OCI-LY3 (cell line): ENCODE data around the gene KLHL20.
"Not testable (repeated sequence)": the region's sequence is repeated elsewhere in the genome, so short reads cannot be mapped to it uniquely, and the experiment has no call there.

Experiments used
- H2AFZ ChIP-seq: fragments of 200-600, 300-600 bp; shearing (Covaris generic); 2 replicates; pipeline ENCODE4 v1.6.0; 2014; ENCODE audit warnings: antibody characterized with exemption, low read depth, low read length
- H3K27ac ChIP-seq: fragments of 200-600, 300-600 bp; sonication (generic); 2 replicates; pipeline ENCODE4 v1.5.1; 2014; ENCODE audit warnings: mild to moderate bottlenecking, low read length, moderate library complexity, mixed read lengths
- H3K27me3 ChIP-seq: fragments of 200-600, 300-600 bp; sonication (generic); 2 replicates; pipeline ENCODE4 v1.6.1; 2014; ENCODE audit warnings: low read depth, low read length, mixed read lengths
- H3K36me3 ChIP-seq: fragments of 200-600, 300-600 bp; sonication (generic); replicated peaks from 2 replicates; pipeline ENCODE3; 2014; ENCODE audit warnings: low read depth, low read length, mixed read lengths
- H3K4me1 ChIP-seq: fragments of 300-600, 200-600 bp; sonication (generic); 2 replicates; pipeline ENCODE4 v1.6.1; 2014; ENCODE audit warnings: low read length, mixed read lengths
- H3K4me2 ChIP-seq: fragments of 200-600, 300-600 bp; sonication (generic); 2 replicates; pipeline ENCODE4 v1.6.1; 2014; ENCODE audit warnings: low read length, mixed read lengths
- H3K4me3 ChIP-seq: fragments of 300-600, 200-600 bp; sonication (generic); 2 replicates; pipeline ENCODE4 v1.5.1; 2014; ENCODE audit warnings: antibody characterized with exemption, mild to moderate bottlenecking, low read length, moderate library complexity
- H3K79me2 ChIP-seq: fragments of 300-600, 200-600 bp; shearing (Covaris generic); 2 replicates; pipeline ENCODE4 v1.6.1; 2014; ENCODE audit warnings: mild to moderate bottlenecking, low read length, mixed read lengths
- H3K9ac ChIP-seq: fragments of 300-600, 200-600 bp; shearing (Covaris generic); 2 replicates; pipeline ENCODE4 v1.6.0; 2014; ENCODE audit warnings: mild to moderate bottlenecking, low read length, moderate library complexity
- H3K9me3 ChIP-seq: fragments of 200-600, 300-600 bp; shearing (Covaris generic); 2 replicates; pipeline ENCODE4 v1.6.1; 2014; ENCODE audit warnings: low read length, mixed read lengths; ENCODE audit not compliant: insufficient read depth
- H4K20me1 ChIP-seq: fragments of 200-600, 300-600 bp; sonication (generic); 2 replicates; pipeline ENCODE4 v1.6.1; 2016; ENCODE audit warnings: low read length, mixed read lengths; ENCODE audit not compliant: insufficient read depth
- EZH2phosphoT487 ChIP-seq: fragments of 200-600 bp; shearing (Covaris generic); IDR thresholded peaks from 2 replicates; pipeline ENCODE4 v1.6.1; 2018; ENCODE audit warnings: antibody characterized with exemption, mixed run types, low read depth
- TF ChIP-seq, protein P1 (sequence below): fragments of 200-600, 300-600 bp; sonication (generic); IDR thresholded peaks from 2 replicates; pipeline ENCODE4 v1.5.1; 2014; ENCODE audit warnings: antibody characterized with exemption, low read length, low read depth

The KLHL20 gene

DNA sequence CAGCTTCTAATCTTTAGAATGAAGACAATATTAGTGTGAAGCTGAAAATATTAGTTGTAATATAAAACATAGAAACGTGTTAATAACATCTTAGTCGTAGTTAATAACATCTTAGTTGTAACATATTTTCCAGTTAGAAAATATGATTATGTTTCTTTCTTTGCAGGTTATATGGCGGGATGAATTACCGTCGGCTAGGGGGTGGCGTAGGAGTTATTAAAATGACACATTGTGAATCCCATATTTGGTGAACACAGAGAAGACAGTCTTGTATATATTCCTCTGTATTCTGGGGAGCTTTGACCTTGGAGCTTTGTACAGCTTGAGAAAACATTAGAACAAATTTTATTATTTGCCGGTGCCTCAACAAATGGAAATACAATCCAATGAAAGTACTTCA, 70.2 kb downstream of the KLHL20 start:
- Histone ChIP-seq H3K9ac (no peak overlapping the region), H2AFZ (no peak overlapping the region), H4K20me1 (no peaks in the 10 kb centered on the region), H3K27ac (no peak overlapping the region), H3K4me3 (no peak overlapping the region), H3K36me3 (peaks cover 29% of the 10 kb centered on the region), H3K9me3 (no peaks in the 10 kb centered on the region), H3K4me1 (peaks cover 4% of the 10 kb centered on the region; the same call in 1 of the 2 replicates), H3K79me2 (no peaks in the 10 kb centered on the region), H3K4me2 (no peak overlapping the region), H3K27me3 (no peaks in the 10 kb centered on the region)
- TF ChIP-seq, protein P1, sequence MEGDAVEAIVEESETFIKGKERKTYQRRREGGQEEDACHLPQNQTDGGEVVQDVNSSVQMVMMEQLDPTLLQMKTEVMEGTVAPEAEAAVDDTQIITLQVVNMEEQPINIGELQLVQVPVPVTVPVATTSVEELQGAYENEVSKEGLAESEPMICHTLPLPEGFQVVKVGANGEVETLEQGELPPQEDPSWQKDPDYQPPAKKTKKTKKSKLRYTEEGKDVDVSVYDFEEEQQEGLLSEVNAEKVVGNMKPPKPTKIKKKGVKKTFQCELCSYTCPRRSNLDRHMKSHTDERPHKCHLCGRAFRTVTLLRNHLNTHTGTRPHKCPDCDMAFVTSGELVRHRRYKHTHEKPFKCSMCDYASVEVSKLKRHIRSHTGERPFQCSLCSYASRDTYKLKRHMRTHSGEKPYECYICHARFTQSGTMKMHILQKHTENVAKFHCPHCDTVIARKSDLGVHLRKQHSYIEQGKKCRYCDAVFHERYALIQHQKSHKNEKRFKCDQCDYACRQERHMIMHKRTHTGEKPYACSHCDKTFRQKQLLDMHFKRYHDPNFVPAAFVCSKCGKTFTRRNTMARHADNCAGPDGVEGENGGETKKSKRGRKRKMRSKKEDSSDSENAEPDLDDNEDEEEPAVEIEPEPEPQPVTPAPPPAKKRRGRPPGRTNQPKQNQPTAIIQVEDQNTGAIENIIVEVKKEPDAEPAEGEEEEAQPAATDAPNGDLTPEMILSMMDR, result no peak
- TF ChIP-seq EZH2phosphoT487, result no peak

DNA sequence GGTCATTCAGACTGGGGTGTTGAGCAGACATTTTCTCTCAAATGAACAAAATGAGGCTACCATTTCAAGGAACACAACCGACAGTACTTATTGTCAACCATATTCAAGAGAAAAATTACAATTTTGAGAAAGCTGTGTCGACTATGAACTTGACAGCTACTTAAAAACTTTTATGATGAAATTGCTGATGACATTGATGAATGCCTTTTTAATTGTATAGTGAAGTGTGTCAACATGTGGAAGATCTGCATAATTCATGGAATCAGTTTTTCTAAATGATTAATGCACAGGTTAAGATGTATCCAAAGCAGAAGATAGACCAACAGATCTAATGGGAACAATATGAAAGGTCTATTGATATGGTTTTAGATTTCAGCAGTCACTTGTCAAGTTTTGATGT, 75.1 kb downstream of the KLHL20 start:
- H3K36me3 ChIP-seq, result peaks cover 14% of the 10 kb centered on the region
- no peaks in the 10 kb centered on the region for H3K79me2 ChIP-seq
- H2AFZ ChIP-seq, result no peak overlapping the region
- H3K9me3 ChIP-seq, result no peaks in the 10 kb centered on the region
- no peak overlapping the region for H3K9ac ChIP-seq
- H3K27me3 ChIP-seq, result no peaks in the 10 kb centered on the region
- H3K4me1 ChIP-seq, result no peaks in the 10 kb centered on the region
- no peak for TF ChIP-seq EZH2phosphoT487
- TF ChIP-seq, protein P1, result no peak
- H4K20me1 ChIP-seq, result no peaks in the 10 kb centered on the region
- no peak overlapping the region for H3K27ac ChIP-seq
- H3K4me3 ChIP-seq, result no peak overlapping the region
- H3K4me2 ChIP-seq, result no peak overlapping the region

DNA sequence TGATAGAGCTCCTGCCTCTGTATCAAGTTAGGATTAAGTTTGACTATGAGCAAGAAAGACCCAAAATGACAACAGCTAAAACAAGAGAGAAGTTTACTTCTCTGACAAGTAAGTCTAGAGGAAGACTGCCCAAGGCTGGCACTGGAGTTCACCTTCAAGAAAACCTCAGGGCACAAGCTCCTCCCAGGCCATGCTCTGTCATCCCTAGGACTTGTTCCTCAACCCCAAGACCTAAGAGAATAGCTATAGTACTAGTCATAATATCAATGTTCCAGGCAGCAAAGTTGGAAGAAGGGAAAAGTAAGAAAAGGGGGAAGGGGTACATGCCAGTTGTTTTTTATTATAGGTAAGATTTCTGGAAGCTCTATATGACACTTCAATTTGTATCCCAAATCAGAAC, 83.3 kb downstream of the KLHL20 start:
- Histone ChIP-seq H3K27ac (no peak overlapping the region), H3K4me2 (no peak overlapping the region), H4K20me1 (no peaks in the 10 kb centered on the region), H3K79me2 (no peaks in the 10 kb centered on the region), H2AFZ (no peak overlapping the region), H3K4me1 (no peaks in the 10 kb centered on the region), H3K27me3 (no peaks in the 10 kb centered on the region), H3K9me3 (no peaks in the 10 kb centered on the region), H3K9ac (no peak overlapping the region), H3K36me3 (peaks cover 30% of the 10 kb centered on the region), H3K4me3 (no peak overlapping the region)
- TF ChIP-seq, protein P1, result no peak
- TF ChIP-seq EZH2phosphoT487, result no peak

GRCh38 chr1:173799995-173800394, 85.2 kb downstream of the KLHL20 start:
- H3K4me2 ChIP-seq, H3K9me3 ChIP-seq, H4K20me1 ChIP-seq, H3K79me2 ChIP-seq, H3K27ac ChIP-seq, H3K9ac ChIP-seq, H3K27me3 ChIP-seq, H2AFZ ChIP-seq, H3K4me3 ChIP-seq, H3K4me1 ChIP-seq: not testable (repeated sequence)
- peaks cover 35% of the 10 kb centered on the region for H3K36me3 ChIP-seq

DNA sequence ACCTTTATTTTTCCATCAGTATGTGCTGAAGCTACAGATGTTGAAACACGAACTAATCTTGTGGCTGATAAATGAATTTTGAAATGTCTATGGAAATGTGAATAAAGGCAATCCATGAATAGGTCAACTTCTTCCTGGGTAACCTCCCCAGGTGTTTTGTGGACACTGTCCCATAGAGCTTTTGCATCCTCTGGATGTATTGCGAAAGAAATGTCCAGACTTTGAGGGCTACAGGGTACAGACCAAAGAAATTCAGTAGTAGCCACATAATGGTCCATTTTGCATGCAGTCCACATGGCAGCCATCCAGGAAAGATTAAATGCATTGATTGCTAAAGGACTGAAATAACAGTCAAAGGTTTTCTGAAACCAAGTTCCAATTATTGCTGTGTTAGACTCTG, 88.2 kb downstream of the KLHL20 start:
- no peak overlapping the region for H3K27ac ChIP-seq
- no peak overlapping the region for H3K4me2 ChIP-seq
- no peak overlapping the region for H3K4me3 ChIP-seq
- no peak for TF ChIP-seq EZH2phosphoT487
- TF ChIP-seq, protein P1, result no peak
- H4K20me1 ChIP-seq, result no peaks in the 10 kb centered on the region
- no peak overlapping the region for H3K9ac ChIP-seq
- H3K9me3 ChIP-seq, result no peaks in the 10 kb centered on the region
- no peaks in the 10 kb centered on the region for H3K4me1 ChIP-seq
- H2AFZ ChIP-seq, result no peak overlapping the region
- H3K36me3 ChIP-seq, result peaks cover 40% of the 10 kb centered on the region
- no peaks in the 10 kb centered on the region for H3K27me3 ChIP-seq
- H3K79me2 ChIP-seq, result no peaks in the 10 kb centered on the region

GRCh38 chr1:173813654-173814053, 98.9 kb downstream of the KLHL20 start:
- Histone ChIP-seq H3K79me2 (peaks cover 66% of the 10 kb centered on the region), H3K36me3 (peaks cover 17% of the 10 kb centered on the region)
- H3K27ac ChIP-seq, H2AFZ ChIP-seq, H3K4me2 ChIP-seq, H4K20me1 ChIP-seq, H3K9me3 ChIP-seq, H3K27me3 ChIP-seq, H3K9ac ChIP-seq, H3K4me1 ChIP-seq, H3K4me3 ChIP-seq: not testable (repeated sequence)
